NCI-H226 (cell line): ENCODE data around the gene SLC3A2.

Experiments used
- DNase-seq: peaks from one replicate; pipeline ENCODE4 v3.0.0-alpha.2; 2015

Gene SLC3A2

GRCh38 chr11:62881579-62882430, 1.1 kb downstream of the SLC3A2 start:
- peak; percentile 95 for DNase-seq

- no peak for DNase-seq
Observed at GRCh38 chr11:62882431-62882749, 1.7 kb downstream of the SLC3A2 start.

GRCh38 chr11:62882788-62883501, 2.2 kb downstream of the SLC3A2 start:
- no peak for DNase-seq

- DNase-seq: no peak
Observed at GRCh38 chr11:62883673-62884072, 3.0 kb downstream of the SLC3A2 start.

- DNase-seq: no peak
Observed at GRCh38 chr11:62885137-62885750, 4.5 kb downstream of the SLC3A2 start.

- DNase-seq: no peak
Observed at GRCh38 chr11:62888406-62888805, 7.7 kb downstream of the SLC3A2 start.

GRCh38 chr11:62889126-62889483, 8.4 kb downstream of the SLC3A2 start:
- DNase-seq: no peak

- peak; percentile 75 for DNase-seq
Observed at GRCh38 chr11:62889484-62890437, 9.1 kb downstream of the SLC3A2 start.

GRCh38 chr11:62892077-62892922, 11.6 kb downstream of the SLC3A2 start:
- DNase-seq: no peak

- no peak for DNase-seq
Observed at GRCh38 chr11:62895501-62895900, 14.8 kb downstream of the SLC3A2 start.

GRCh38 chr11:62896049-62896448, 15.4 kb downstream of the SLC3A2 start:
- DNase-seq: no peak

- DNase-seq: no peak
Observed at GRCh38 chr11:62897311-62897710, 16.6 kb downstream of the SLC3A2 start.

GRCh38 chr11:62898027-62898426, 17.3 kb downstream of the SLC3A2 start:
- DNase-seq: no peak

- DNase-seq: no peak
Observed at GRCh38 chr11:62902932-62903331, 22.2 kb downstream of the SLC3A2 start.

- peak; percentile 14 for DNase-seq
Observed at GRCh38 chr11:62905296-62905695, 24.6 kb downstream of the SLC3A2 start.

GRCh38 chr11:62905927-62906531, 25.3 kb downstream of the SLC3A2 start:
- DNase-seq: peak; percentile 67

GRCh38 chr11:62908468-62909072, 27.9 kb downstream of the SLC3A2 start:
- no peak for DNase-seq

GRCh38 chr11:62909107-62909894, 28.6 kb downstream of the SLC3A2 start:
- DNase-seq: peak; percentile 87

- DNase-seq: no peak
Observed at GRCh38 chr11:62910141-62910882, 29.6 kb downstream of the SLC3A2 start.
